Lung (tissue), 12 donors: ENCODE results near the gene ZNF521. TPM values are rescaled to one million over a fixed set of nuclear protein-coding genes. Genes with fewer than 3 reads are reported as not detected.

Experiments
- ATAC-seq: fragments of 200-7000 bp; cut with Tn5 transposase; one replicate; pipeline ENCODE4 v1.9.1; 2020; ENCODE audit warnings: moderate number of reproducible peaks; ENCODE audit not compliant: insufficient read depth, low FRiP score
- DNase-seq, 3 donors: peaks; one replicate each; pipeline ENCODE4 v3.0.0-alpha.2; 2013 to 2017
- H3K27ac ChIP-seq, 2 donors: one replicate each; pipeline ENCODE4 v1.5.1; 2013; ENCODE audit warnings: mild to moderate bottlenecking in 2 of 2, moderate library complexity in 2 of 2, control low read depth in 1 of 2, inconsistent platforms in 1 of 2, low read depth in 1 of 2, low read length in 1 of 2
- H3K27me3 ChIP-seq, 3 donors: one replicate each; pipeline ENCODE4 v1.5.1; 2013; ENCODE audit warnings: low read length in 2 of 3; ENCODE audit not compliant: control insufficient read depth in 3 of 3, insufficient read depth in 3 of 3
- H3K36me3 ChIP-seq, 4 donors: one replicate each; pipeline ENCODE4 v1.5.1; 2013; ENCODE audit warnings: low read length in 4 of 4, mild to moderate bottlenecking in 1 of 4, moderate library complexity in 1 of 4; ENCODE audit not compliant: control insufficient read depth in 4 of 4, insufficient read depth in 4 of 4
- H3K4me1 ChIP-seq, 5 donors: one replicate each; pipeline ENCODE4 v1.5.1; 2013; ENCODE audit warnings: low read length in 5 of 5, mild to moderate bottlenecking in 2 of 5, moderate library complexity in 1 of 5; ENCODE audit not compliant: control insufficient read depth in 5 of 5, insufficient read depth in 5 of 5
- H3K4me3 ChIP-seq: one replicate; pipeline ENCODE4 v1.5.1; 2013; ENCODE audit warnings: mild to moderate bottlenecking, control low read depth, moderate library complexity
- H3K9ac ChIP-seq, 2 donors: one replicate each; pipeline ENCODE4 v1.5.1; 2013; ENCODE audit warnings: low read length in 2 of 2, control low read depth in 1 of 2; ENCODE audit not compliant: insufficient read depth in 1 of 2
- H3K9me3 ChIP-seq, 4 donors: one replicate each; pipeline ENCODE4 v1.5.1; 2013; ENCODE audit warnings: low read length in 3 of 4, mild to moderate bottlenecking in 1 of 4, moderate library complexity in 1 of 4; ENCODE audit not compliant: control insufficient read depth in 4 of 4, insufficient read depth in 3 of 4
- WGBS, 2 donors: extraction: QIAGEN DNeasy Blood & Tissue Kit; methylation state at CpG; one replicate each; pipeline ENCODE4 v1.1.7; 2013; 5-methylcytosine and 5-hydroxymethylcytosine counted together
- polyA plus RNA-seq, 2 donors: library from polyadenylated mRNA; stranded (reverse); fragments of 200-250 nt; gene quantifications; one replicate each; pipeline ENCODE4 v1.2.1, GENCODE V29; 2013
- total RNA-seq, 2 donors: library from RNA; depleted of rRNA in 1 of 2; stranded (reverse); fragments of >200 nt in 1 of 2; gene quantifications; one replicate each; pipeline ENCODE4 v1.2.1, GENCODE V29; 2014 to 2021
- TF ChIP-seq, protein P1 (sequence below): IDR thresholded peaks from 2 replicates; pipeline ENCODE4 v1.5.1; 2012; ENCODE audit warnings: mild to moderate bottlenecking; ENCODE audit errors: control extremely low read depth, extremely low read depth
- donor health status: control.
- donor health status: control.
- donor health status: Bipolar disorder and iron deficiency.
- donor health status: healthy.
- donor health status: DM: yes; HTN: yes; CAD: no.

Gene ZNF521
- total and polyA plus RNA-seq, 4 donors = 1.5 to 48.8 (median 10.7) TPM

GRCh38 chr18:25153426-25153825 lies 198.5 kb downstream of the ZNF521 start:
- peaks cover 0 to 2% (median 0%) of the 10 kb centered on the region in 4 donors for H3K9me3 ChIP-seq
- H3K9ac ChIP-seq = no peak overlapping the region
- no peak for ATAC-seq
- no peak overlapping the region for H3K27ac ChIP-seq
- no peak overlapping the region for H3K4me3 ChIP-seq
- no peaks in the 10 kb centered on the region for H3K4me1 ChIP-seq
- H3K36me3 ChIP-seq = peaks cover 0 to 5% (median 0%) of the 10 kb centered on the region in 4 donors
- TF ChIP-seq, protein P1, sequence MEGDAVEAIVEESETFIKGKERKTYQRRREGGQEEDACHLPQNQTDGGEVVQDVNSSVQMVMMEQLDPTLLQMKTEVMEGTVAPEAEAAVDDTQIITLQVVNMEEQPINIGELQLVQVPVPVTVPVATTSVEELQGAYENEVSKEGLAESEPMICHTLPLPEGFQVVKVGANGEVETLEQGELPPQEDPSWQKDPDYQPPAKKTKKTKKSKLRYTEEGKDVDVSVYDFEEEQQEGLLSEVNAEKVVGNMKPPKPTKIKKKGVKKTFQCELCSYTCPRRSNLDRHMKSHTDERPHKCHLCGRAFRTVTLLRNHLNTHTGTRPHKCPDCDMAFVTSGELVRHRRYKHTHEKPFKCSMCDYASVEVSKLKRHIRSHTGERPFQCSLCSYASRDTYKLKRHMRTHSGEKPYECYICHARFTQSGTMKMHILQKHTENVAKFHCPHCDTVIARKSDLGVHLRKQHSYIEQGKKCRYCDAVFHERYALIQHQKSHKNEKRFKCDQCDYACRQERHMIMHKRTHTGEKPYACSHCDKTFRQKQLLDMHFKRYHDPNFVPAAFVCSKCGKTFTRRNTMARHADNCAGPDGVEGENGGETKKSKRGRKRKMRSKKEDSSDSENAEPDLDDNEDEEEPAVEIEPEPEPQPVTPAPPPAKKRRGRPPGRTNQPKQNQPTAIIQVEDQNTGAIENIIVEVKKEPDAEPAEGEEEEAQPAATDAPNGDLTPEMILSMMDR = no peak
- 90 to 95% methylated on average over 6 of the region's 6 CpGs for WGBS, 2 donors
- H3K27me3 ChIP-seq = no peaks in the 10 kb centered on the region
- no peak for DNase-seq

DNA sequence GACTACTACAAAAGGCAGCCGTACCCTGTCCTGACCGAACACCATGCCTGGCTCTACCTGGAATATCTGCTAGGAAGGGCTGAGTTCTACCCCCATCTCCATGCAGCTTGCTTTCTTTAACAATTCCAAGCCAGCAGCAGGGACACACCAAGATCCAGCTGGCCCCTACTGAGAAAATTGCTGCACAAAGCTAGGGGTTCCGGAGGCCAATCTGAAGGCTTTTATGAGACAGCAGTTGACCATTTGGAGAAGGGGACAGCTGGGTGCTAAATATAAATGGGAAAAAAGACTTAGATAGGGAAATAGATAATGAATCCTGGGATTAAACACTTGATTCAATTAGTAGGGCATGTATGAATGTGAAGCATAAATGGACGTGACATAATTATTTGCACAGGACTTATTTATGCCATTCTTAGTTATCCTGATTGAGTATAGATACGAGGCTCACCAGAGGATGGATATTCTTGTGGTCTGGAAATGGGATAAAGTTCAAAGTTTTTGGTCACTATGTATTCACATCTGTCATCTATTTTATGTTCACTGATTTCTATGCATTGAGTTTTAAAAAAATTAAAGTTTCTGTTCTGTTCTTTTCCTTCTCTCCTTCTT lies 204.0 kb downstream of the ZNF521 start:
- WGBS, 2 donors = 93 to 97% methylated on average over 5 of the region's 5 CpGs
- TF ChIP-seq, protein P1 = no peak
- no peak overlapping the region for H3K9ac ChIP-seq
- H3K4me1 ChIP-seq = peaks cover 0 to 23% (median 7%) of the 10 kb centered on the region in 5 donors
- no peaks in the 10 kb centered on the region for H3K9me3 ChIP-seq
- no peaks in the 10 kb centered on the region for H3K36me3 ChIP-seq
- H3K27me3 ChIP-seq = no peaks in the 10 kb centered on the region
- H3K27ac ChIP-seq = no peak overlapping the region
- H3K4me3 ChIP-seq = no peak overlapping the region
- ATAC-seq (no peak), DNase-seq (no peak)

DNA sequence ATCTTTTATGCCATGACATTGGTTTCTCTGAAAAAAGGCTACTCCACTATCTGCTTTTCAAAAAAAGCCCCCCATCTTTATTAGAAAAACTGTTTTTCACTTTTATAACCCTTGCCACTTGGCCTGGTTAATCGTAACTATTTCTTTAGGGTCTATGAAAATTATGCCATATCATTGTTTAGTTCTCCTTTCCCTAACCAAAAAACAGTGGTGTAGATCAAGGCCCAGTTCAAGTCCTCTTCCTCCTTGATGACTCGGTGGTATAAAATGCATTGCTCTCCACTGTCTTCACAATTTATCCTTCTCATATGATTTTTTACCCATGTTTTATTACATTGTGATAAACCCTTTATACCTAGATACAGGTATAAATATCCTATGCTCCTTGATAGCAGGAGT lies 205.5 kb downstream of the ZNF521 start:
- no peak for ATAC-seq
- TF ChIP-seq, protein P1 = no peak
- no peaks in the 10 kb centered on the region for H3K27me3 ChIP-seq
- no peak overlapping the region for H3K9ac ChIP-seq
- no peak overlapping the region for H3K4me3 ChIP-seq
- H3K9me3 ChIP-seq = no peaks in the 10 kb centered on the region
- peaks cover 0 to 33% (median 7%) of the 10 kb centered on the region in 5 donors for H3K4me1 ChIP-seq
- 37 to 71% methylated on average over 2 of the region's 2 CpGs for WGBS, 2 donors
- DNase-seq = no peak
- no peaks in the 10 kb centered on the region for H3K36me3 ChIP-seq
- no peak overlapping the region for H3K27ac ChIP-seq
